Measurements from ENCODE around the gene CDC45. TPM values are rescaled to one million over a fixed set of nuclear protein-coding genes. Genes with fewer than 3 reads are reported as not detected.
"Not testable (repeated sequence)": the region's sequence is repeated elsewhere in the genome, so short reads cannot be mapped to it uniquely, and the experiment has no call there.

The CDC45 gene
- total RNA-seq, 2 experiments from 2014 or later: 110 to 114 TPM

- H3K9me3 Mint-ChIP-seq: no peaks in the 10 kb centered on the region
- no peak overlapping the region for H3K27ac Mint-ChIP-seq
- H3K4me1 Mint-ChIP-seq: peaks cover 28% of the 10 kb centered on the region
- no peak overlapping the region for H3K4me3 Mint-ChIP-seq
- peaks cover 25% of the 10 kb centered on the region for H3K36me3 Mint-ChIP-seq
- H3K27me3 Mint-ChIP-seq: no peaks in the 10 kb centered on the region
- DNase-seq: no peak
Observed at GRCh38 chr22:19443544-19444211, 36.0 kb upstream of the CDC45 start.

GRCh38 chr22:19445279-19445982 lies 34.3 kb upstream of the CDC45 start:
- not testable (repeated sequence) for H3K27me3 Mint-ChIP-seq, H3K4me3 Mint-ChIP-seq, H3K9me3 Mint-ChIP-seq, H3K27ac Mint-ChIP-seq, DNase-seq
- H3K4me1 Mint-ChIP-seq: peaks cover 34% of the 10 kb centered on the region
- H3K36me3 Mint-ChIP-seq: peaks cover 23% of the 10 kb centered on the region

DNA sequence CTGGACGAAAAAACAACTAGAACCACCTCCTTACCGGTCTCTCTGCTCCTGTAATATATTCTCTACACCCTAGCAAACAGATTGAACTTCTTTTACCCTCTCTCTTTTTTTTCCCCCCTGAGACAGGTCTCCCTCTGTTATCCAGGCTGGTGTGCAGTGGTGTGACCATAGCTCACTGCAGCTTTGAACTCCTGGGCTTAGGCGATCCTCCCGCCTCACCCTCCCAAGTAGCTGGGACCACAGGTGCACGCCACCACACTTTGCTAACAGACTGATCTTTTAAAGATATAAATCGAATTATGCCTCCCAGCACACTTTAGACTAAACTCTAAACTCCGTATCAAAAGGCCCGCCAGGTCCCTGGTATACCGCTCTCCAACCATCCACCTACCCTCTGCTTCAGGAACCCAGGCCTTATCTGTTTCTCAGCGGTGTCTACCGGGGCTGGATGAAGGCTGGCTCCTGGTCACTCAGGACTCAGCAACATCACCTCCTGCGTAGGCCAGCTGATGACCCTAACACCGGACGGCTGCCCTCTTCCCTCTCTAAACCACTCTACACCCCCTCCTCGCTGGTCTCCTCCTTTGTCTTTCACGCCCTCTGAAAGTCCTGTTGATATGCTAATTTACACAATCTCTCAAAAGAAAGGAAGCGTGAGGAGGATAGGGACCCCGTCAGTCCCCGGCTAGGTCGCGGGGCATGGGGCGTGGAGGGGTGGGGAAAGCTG lies 33.0 kb upstream of the CDC45 start:
- no peak for DNase-seq
- H3K27me3 Mint-ChIP-seq: no peaks in the 10 kb centered on the region
- peaks cover 19% of the 10 kb centered on the region for H3K36me3 Mint-ChIP-seq
- H3K9me3 Mint-ChIP-seq: no peaks in the 10 kb centered on the region
- peak overlapping the region; percentile 89 for H3K4me3 Mint-ChIP-seq
- H3K27ac Mint-ChIP-seq: peak overlapping the region; percentile 90
- peaks cover 34% of the 10 kb centered on the region for H3K4me1 Mint-ChIP-seq

DNA sequence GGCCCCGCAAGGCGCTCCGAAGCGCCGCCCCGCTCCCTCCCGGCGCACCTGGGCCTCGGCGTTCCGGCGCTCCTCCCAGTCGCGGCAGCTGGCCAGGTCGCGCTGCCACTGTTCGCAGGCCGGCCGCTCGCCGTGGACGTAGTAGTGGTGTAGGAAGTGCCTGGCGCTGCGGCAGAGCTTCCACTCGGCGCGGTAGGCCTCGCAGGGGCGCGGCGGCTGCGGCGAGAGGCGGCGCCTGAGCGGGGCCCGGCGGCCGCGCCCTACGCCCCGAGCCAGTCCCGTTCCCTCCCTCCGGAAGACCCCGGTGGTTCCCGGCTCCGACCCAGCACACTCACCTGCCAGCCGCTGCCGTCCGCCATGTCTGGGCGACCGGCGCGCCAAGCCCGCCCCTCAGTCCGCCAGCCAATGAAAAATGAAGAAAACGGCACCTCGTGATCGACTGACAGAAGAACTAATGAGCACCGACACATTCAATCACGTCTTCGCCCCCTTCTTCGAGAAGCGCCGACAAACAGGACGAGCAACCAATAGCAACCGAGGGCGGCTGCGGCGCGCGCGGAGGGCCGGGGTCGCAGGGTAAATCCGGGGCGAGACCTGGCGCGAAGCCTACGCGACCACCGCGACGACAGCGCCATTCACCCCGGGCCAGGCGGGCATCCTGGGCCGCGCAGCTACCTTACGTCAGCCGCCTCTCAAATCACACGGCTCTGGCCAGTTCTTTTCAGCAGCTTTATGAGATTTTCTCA lies 32.2 kb upstream of the CDC45 start, which contains the start of gene C22orf39:
C22orf39 (minus strand) TSS at position 382 of the 746 bp plus-strand sequence; CDS start at position 359, 23 bp downstream.
- Mint-ChIP-seq H3K36me3 (peaks cover 17% of the 10 kb centered on the region), H3K4me1 (peaks cover 34% of the 10 kb centered on the region), H3K27ac (peak within 1 kb of the TSS; percentile 90), H3K9me3 (no peaks in the 10 kb centered on the region), H3K27me3 (no peaks in the 10 kb centered on the region), H3K4me3 (peak within 1 kb of the TSS; percentile 89)
- peak; percentile 87 for DNase-seq

DNA sequence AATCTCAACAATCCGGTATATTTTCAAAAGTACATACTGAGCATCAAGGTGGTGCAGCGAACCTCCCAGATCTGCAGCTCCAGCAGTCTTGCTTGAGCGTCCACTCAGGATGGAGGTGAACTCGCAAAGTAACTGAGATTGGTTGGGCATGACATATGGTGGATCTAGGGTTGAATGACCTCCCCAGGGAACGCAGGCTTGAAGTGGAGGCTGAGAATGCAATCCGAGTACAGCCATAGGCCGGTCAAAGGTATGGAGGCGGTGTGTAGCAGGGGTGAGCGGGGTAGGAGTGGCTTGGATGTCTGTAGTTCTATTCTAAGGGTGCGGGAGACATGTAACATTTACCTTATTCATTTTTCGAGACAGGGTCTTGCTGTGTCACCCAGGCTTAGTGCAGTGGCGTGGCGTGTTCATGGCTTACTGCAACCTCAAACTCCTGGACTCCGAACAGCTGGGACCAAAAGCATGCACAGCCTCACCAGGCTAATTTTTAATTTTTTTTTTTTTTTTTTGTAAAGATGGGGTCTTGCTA lies 31.6 kb upstream of the CDC45 start:
- peaks cover 30% of the 10 kb centered on the region for H3K4me1 Mint-ChIP-seq
- no peaks in the 10 kb centered on the region for H3K27me3 Mint-ChIP-seq
- H3K9me3 Mint-ChIP-seq: no peaks in the 10 kb centered on the region
- H3K36me3 Mint-ChIP-seq: peaks cover 21% of the 10 kb centered on the region
- peak overlapping the region; percentile 89 for H3K4me3 Mint-ChIP-seq
- H3K27ac Mint-ChIP-seq: peak overlapping the region; percentile 90
- peak; percentile 36 for DNase-seq

- no peaks in the 10 kb centered on the region for H3K9me3 Mint-ChIP-seq
- no peaks in the 10 kb centered on the region for H3K27me3 Mint-ChIP-seq
- peaks cover 28% of the 10 kb centered on the region for H3K4me1 Mint-ChIP-seq
- H3K27ac Mint-ChIP-seq: no peak overlapping the region
- peak; percentile 26 for DNase-seq
- H3K4me3 Mint-ChIP-seq: peak overlapping the region; percentile 89
- H3K36me3 Mint-ChIP-seq: peaks cover 21% of the 10 kb centered on the region
Observed at GRCh38 chr22:19448739-19449421, 30.8 kb upstream of the CDC45 start.

GRCh38 chr22:19449422-19449767 lies 30.3 kb upstream of the CDC45 start:
- no peaks in the 10 kb centered on the region for H3K9me3 Mint-ChIP-seq
- no peaks in the 10 kb centered on the region for H3K27me3 Mint-ChIP-seq
- no peak overlapping the region for H3K27ac Mint-ChIP-seq
- no peak for DNase-seq
- H3K36me3 Mint-ChIP-seq: peaks cover 24% of the 10 kb centered on the region
- peaks cover 29% of the 10 kb centered on the region for H3K4me1 Mint-ChIP-seq
- no peak overlapping the region for H3K4me3 Mint-ChIP-seq

DNA sequence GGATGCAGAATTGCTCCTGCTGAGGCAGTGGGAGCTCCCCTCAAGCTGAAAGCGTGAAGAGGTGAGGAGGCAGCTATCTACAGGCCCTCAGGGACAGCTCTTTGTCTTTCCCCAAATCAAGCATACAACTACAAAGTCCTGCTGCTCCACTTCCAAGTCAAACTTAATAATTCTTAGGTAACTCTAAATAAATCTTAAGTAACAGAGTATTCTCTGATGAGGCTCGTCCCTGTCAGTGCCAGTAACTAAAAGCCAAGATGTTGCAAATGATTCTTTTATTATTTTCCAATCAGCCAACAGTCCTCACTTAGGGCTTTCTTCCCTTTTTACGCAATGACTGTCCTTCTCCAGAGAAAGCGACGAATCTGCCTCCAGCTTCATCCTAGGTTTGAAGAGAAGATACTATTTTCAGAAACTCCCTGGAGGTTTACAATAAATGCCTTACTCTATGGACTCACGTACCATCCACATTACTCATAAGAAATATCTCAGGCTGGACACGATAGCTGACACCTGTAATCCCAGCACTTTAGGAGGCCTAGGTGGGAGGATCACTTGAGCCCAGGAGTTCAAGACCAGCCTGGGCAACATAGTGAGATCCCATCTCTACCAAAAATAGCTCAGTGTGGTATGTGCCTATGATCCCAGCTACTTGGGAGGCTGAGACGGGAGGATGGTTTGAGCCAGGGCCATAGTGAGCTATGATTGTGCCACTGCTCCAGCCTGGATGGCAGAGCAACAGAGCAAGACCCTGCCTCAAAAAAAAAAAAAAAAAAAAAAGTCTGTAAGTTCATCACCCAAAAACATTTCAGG lies 29.2 kb upstream of the CDC45 start:
- Mint-ChIP-seq H3K4me1 (peaks cover 27% of the 10 kb centered on the region), H3K27ac (no peak overlapping the region), H3K9me3 (no peaks in the 10 kb centered on the region), H3K4me3 (no peak overlapping the region), H3K27me3 (no peaks in the 10 kb centered on the region), H3K36me3 (peaks cover 34% of the 10 kb centered on the region)
- no peak for DNase-seq

GRCh38 chr22:19451570-19451969 lies 28.1 kb upstream of the CDC45 start:
- Mint-ChIP-seq H3K36me3 (peaks cover 33% of the 10 kb centered on the region), H3K9me3 (no peaks in the 10 kb centered on the region), H3K27me3 (no peaks in the 10 kb centered on the region), H3K4me1 (peaks cover 27% of the 10 kb centered on the region), H3K4me3 (no peak overlapping the region), H3K27ac (no peak overlapping the region)
- no peak for DNase-seq

DNA sequence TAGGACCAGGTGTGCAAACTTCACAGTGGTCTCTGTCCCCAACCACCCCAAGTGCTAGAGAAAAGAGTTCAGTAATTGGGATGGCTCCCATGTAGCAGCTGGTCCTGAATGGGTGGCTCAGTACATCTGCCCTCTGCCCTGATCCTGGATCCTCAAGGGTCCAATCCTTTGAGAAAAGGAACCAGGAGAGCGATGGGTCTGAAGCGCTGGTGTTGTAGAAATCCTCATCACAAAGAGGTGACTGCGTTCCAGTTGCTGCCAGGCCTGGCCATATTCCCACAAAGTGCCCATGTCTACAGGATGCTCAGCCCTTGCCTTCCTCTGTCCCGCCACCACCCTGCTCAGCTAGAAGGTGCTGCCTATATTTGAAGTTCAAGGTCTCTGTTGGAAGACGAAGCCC lies 26.0 kb upstream of the CDC45 start:
- no peak for DNase-seq
- peaks cover 17% of the 10 kb centered on the region for H3K4me1 Mint-ChIP-seq
- H3K27ac Mint-ChIP-seq: no peak overlapping the region
- no peaks in the 10 kb centered on the region for H3K27me3 Mint-ChIP-seq
- no peaks in the 10 kb centered on the region for H3K9me3 Mint-ChIP-seq
- no peak overlapping the region for H3K4me3 Mint-ChIP-seq
- H3K36me3 Mint-ChIP-seq: peaks cover 25% of the 10 kb centered on the region

DNA sequence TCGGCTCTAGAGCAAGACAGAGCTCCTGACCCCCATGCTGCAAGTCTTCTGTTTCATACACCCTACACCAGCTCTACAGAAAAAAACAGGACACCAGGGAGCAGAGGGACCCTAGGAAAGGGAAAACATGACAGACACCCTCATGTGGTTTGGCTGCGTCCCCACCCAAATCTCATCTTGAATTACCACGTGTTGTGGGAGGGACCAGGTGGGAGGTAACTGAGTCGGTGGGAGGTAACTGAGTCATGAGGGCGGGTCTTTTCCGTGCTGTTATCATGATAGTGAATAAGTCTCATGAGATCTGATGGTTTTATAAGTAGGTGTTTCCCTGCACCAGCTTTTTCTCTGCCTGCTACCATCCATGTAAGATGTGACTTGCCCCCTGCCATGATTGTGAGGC lies 25.6 kb upstream of the CDC45 start:
- Mint-ChIP-seq H3K27me3 (no peaks in the 10 kb centered on the region), H3K9me3 (no peaks in the 10 kb centered on the region), H3K4me1 (peaks cover 16% of the 10 kb centered on the region), H3K27ac (peak overlapping the region; percentile 59), H3K36me3 (peaks cover 25% of the 10 kb centered on the region), H3K4me3 (no peak overlapping the region)
- no peak for DNase-seq

GRCh38 chr22:19455033-19455432 lies 24.7 kb upstream of the CDC45 start:
- Mint-ChIP-seq H3K4me3 (no peak overlapping the region), H3K27ac (no peak overlapping the region), H3K9me3 (no peaks in the 10 kb centered on the region), H3K36me3 (peaks cover 25% of the 10 kb centered on the region), H3K4me1 (peaks cover 11% of the 10 kb centered on the region), H3K27me3 (no peaks in the 10 kb centered on the region)
- DNase-seq: no peak

DNA sequence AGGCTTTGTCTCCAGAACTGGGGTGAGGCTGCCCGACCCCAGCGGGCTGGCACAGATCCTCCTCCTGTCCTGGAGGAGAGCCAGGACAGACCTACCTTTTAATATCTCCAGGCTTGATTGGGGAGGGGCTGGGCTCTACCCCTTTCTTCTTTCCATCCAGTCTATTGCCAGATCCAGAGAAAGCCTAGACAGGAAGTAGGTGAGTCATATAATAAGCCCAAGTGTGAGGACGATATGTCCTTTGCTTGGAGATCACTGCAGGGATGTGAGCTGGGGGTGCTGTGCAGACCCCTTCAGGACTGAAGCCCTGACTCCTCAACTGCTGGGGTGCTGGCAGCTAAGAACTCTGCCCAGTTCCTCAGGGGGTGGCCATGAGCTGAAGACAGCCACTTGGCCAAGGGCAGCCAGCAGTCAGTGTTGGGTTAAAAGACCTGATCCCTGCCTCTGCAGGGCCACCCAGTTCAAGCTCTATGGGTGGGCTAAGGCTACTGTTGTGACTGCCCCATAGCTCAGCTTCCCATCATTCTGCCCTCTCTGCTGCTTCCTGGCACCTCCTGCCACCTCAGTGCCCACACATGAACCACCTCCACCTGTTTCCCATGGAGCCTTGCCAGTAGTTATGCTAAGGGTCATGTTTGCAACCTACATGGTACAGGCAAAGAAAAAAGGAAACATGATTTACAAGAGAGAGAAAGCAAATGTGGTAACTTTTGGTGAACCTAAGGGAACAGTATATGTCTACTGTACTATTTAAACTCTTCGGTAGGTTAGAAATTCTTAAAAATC lies 23.9 kb upstream of the CDC45 start:
- Mint-ChIP-seq H3K4me1 (peaks cover 11% of the 10 kb centered on the region), H3K36me3 (peaks cover 25% of the 10 kb centered on the region), H3K27ac (peak overlapping the region; percentile 43), H3K4me3 (no peak overlapping the region), H3K9me3 (no peaks in the 10 kb centered on the region), H3K27me3 (no peaks in the 10 kb centered on the region)
- DNase-seq: no peak

All from activated naive CD8-positive, alpha-beta T cell treated with anti-CD3 and anti-CD28 coated beads for 36 hours (primary cell).